ENCODE results near the gene AP3D1.
A peak's percentile ranks its signal among the peaks of the same experiment; 100 is the strongest.

AP3D1 gene

GRCh38 chr19:2149980-2150793, 1.2 kb downstream of the AP3D1 start:
- 31% methylated on average over 28 of the region's 30 CpGs for WGBS
- Histone ChIP-seq H3K9ac (ENCODE audit: low read length) (peak overlapping the region; percentile 97), H4K8ac (ENCODE audit: low read length) (no peak overlapping the region), H2AK5ac (ENCODE audit: low read length, severe bottlenecking) (no peak overlapping the region), H2BK5ac (ENCODE audit: low read depth, low read length, poor library complexity, severe bottlenecking) (no peak overlapping the region), H4K91ac (ENCODE audit: low read length) (no peak overlapping the region), H3K79me1 (replicated peaks; ENCODE audit: low read length, poor library complexity, severe bottlenecking) (no peaks in the 10 kb centered on the region), H3K4me1 (ENCODE audit: control insufficient read depth, insufficient read depth, low read depth, low read length) (peaks cover 27% of the 10 kb centered on the region), H3K4me3 (ENCODE audit: insufficient read depth in 1 of 2, low read depth in 1 of 2, low read length in 2 of 2) (peak overlapping the region; percentile 87 to 95), H3K27ac (ENCODE audit: low read length, poor library complexity, severe bottlenecking) (peak overlapping the region; percentile 14), H3K36me3 (ENCODE audit: control insufficient read depth in 1 of 2, insufficient read depth in 2 of 2, low read depth in 1 of 2, low read length in 2 of 2) (peaks cover 17 to 26% of the 10 kb centered on the region in 2 experiments), H2BK12ac (ENCODE audit: low read length in 2 of 2) (no peak overlapping the region), H3K4me2 (ENCODE audit: low read length, poor library complexity, severe bottlenecking) (peak overlapping the region; percentile 72), H2BK15ac (ENCODE audit: low read depth, poor library complexity, severe bottlenecking) (no peak overlapping the region), H3K23ac (ENCODE audit: low read length in 2 of 2) (peak overlapping the region in 1 of 2 experiments; percentile 54), H3K27me3 (ENCODE audit: control insufficient read depth in 1 of 2, insufficient read depth in 1 of 2, low read length in 2 of 2) (no peaks in the 10 kb centered on the region), H3K14ac (ENCODE audit: low read length in 2 of 2) (peak overlapping the region in 1 of 2 experiments; percentile 90), H3K4ac (ENCODE audit: low read depth in 1 of 2, low read length in 2 of 2) (peak overlapping the region in 1 of 2 experiments; percentile 92), H3K18ac (ENCODE audit: low read depth in 1 of 2, low read length in 2 of 2) (peak overlapping the region in 1 of 2 experiments; percentile 75), H2AFZ (ENCODE audit: low read depth, low read length) (no peak overlapping the region), H3K9me3 (ENCODE audit: control insufficient read depth, low read length) (no peaks in the 10 kb centered on the region), H2BK120ac (ENCODE audit: low read depth, low read length) (no peak overlapping the region)
- DNase-seq = peak; percentile 33

- no peak overlapping the region for H3K4me2 ChIP-seq (ENCODE audit: low read length, poor library complexity, severe bottlenecking)
- H3K23ac ChIP-seq (ENCODE audit: low read length in 2 of 2) = no peak overlapping the region
- H2BK15ac ChIP-seq (ENCODE audit: low read depth, poor library complexity, severe bottlenecking) = no peak overlapping the region
- no peak overlapping the region for H2AFZ ChIP-seq (ENCODE audit: low read depth, low read length)
- H4K91ac ChIP-seq (ENCODE audit: low read length) = no peak overlapping the region
- no peaks in the 10 kb centered on the region for H3K9me3 ChIP-seq (ENCODE audit: control insufficient read depth, low read length)
- no peak overlapping the region for H2BK120ac ChIP-seq (ENCODE audit: low read depth, low read length)
- no peak overlapping the region for H4K8ac ChIP-seq (ENCODE audit: low read length)
- no peak overlapping the region for H3K27ac ChIP-seq (ENCODE audit: low read length, poor library complexity, severe bottlenecking)
- H3K9ac ChIP-seq (ENCODE audit: low read length) = no peak overlapping the region
- no peak overlapping the region for H3K14ac ChIP-seq (ENCODE audit: low read length in 2 of 2)
- H3K18ac ChIP-seq (ENCODE audit: low read depth in 1 of 2, low read length in 2 of 2) = no peak overlapping the region
- peaks cover 31% of the 10 kb centered on the region for H3K4me1 ChIP-seq (ENCODE audit: control insufficient read depth, insufficient read depth, low read depth, low read length)
- no peak overlapping the region for H3K4me3 ChIP-seq (ENCODE audit: insufficient read depth in 1 of 2, low read depth in 1 of 2, low read length in 2 of 2)
- no peak overlapping the region for H2BK5ac ChIP-seq (ENCODE audit: low read depth, low read length, poor library complexity, severe bottlenecking)
- H2BK12ac ChIP-seq (ENCODE audit: low read length in 2 of 2) = no peak overlapping the region
- H3K79me1 ChIP-seq (replicated peaks; ENCODE audit: low read length, poor library complexity, severe bottlenecking) = no peaks in the 10 kb centered on the region
- no peak overlapping the region for H3K4ac ChIP-seq (ENCODE audit: low read depth in 1 of 2, low read length in 2 of 2)
- H3K36me3 ChIP-seq (ENCODE audit: control insufficient read depth in 1 of 2, insufficient read depth in 2 of 2, low read depth in 1 of 2, low read length in 2 of 2) = peaks cover 19 to 37% of the 10 kb centered on the region in 2 experiments
- H3K27me3 ChIP-seq (ENCODE audit: control insufficient read depth in 1 of 2, insufficient read depth in 1 of 2, low read length in 2 of 2) = no peaks in the 10 kb centered on the region
- 96% methylated on average over 16 of the region's 16 CpGs for WGBS
- no peak overlapping the region for H2AK5ac ChIP-seq (ENCODE audit: low read length, severe bottlenecking)
- DNase-seq = no peak
Measured at GRCh38 chr19:2148482-2149135, 2.8 kb downstream of the AP3D1 start.

- H2BK15ac ChIP-seq (ENCODE audit: low read depth, poor library complexity, severe bottlenecking) = no peak overlapping the region
- no peak overlapping the region for H2BK5ac ChIP-seq (ENCODE audit: low read depth, low read length, poor library complexity, severe bottlenecking)
- peaks cover 28% of the 10 kb centered on the region for H3K4me1 ChIP-seq (ENCODE audit: control insufficient read depth, insufficient read depth, low read depth, low read length)
- H3K27me3 ChIP-seq (ENCODE audit: control insufficient read depth in 1 of 2, insufficient read depth in 1 of 2, low read length in 2 of 2) = no peaks in the 10 kb centered on the region
- H2BK12ac ChIP-seq (ENCODE audit: low read length in 2 of 2) = no peak overlapping the region
- H3K79me1 ChIP-seq (replicated peaks; ENCODE audit: low read length, poor library complexity, severe bottlenecking) = no peaks in the 10 kb centered on the region
- H4K8ac ChIP-seq (ENCODE audit: low read length) = no peak overlapping the region
- H2AK5ac ChIP-seq (ENCODE audit: low read length, severe bottlenecking) = no peak overlapping the region
- no peak overlapping the region for H3K27ac ChIP-seq (ENCODE audit: low read length, poor library complexity, severe bottlenecking)
- no peak overlapping the region for H3K14ac ChIP-seq (ENCODE audit: low read length in 2 of 2)
- H3K4ac ChIP-seq (ENCODE audit: low read depth in 1 of 2, low read length in 2 of 2) = no peak overlapping the region
- H4K91ac ChIP-seq (ENCODE audit: low read length) = no peak overlapping the region
- DNase-seq = no peak
- H3K4me3 ChIP-seq (ENCODE audit: insufficient read depth in 1 of 2, low read depth in 1 of 2, low read length in 2 of 2) = no peak overlapping the region
- no peak overlapping the region for H2AFZ ChIP-seq (ENCODE audit: low read depth, low read length)
- peaks cover 19 to 42% of the 10 kb centered on the region in 2 experiments for H3K36me3 ChIP-seq (ENCODE audit: control insufficient read depth in 1 of 2, insufficient read depth in 2 of 2, low read depth in 1 of 2, low read length in 2 of 2)
- no peak overlapping the region for H2BK120ac ChIP-seq (ENCODE audit: low read depth, low read length)
- no peak overlapping the region for H3K23ac ChIP-seq (ENCODE audit: low read length in 2 of 2)
- no peak overlapping the region for H3K4me2 ChIP-seq (ENCODE audit: low read length, poor library complexity, severe bottlenecking)
- WGBS = 85% methylated on average over 16 of the region's 16 CpGs
- no peak overlapping the region for H3K9ac ChIP-seq (ENCODE audit: low read length)
- H3K9me3 ChIP-seq (ENCODE audit: control insufficient read depth, low read length) = no peaks in the 10 kb centered on the region
- no peak overlapping the region for H3K18ac ChIP-seq (ENCODE audit: low read depth in 1 of 2, low read length in 2 of 2)
Measured at GRCh38 chr19:2145831-2146241, 5.5 kb downstream of the AP3D1 start.

GRCh38 chr19:2144190-2144589, 7.2 kb downstream of the AP3D1 start:
- H3K9me3 ChIP-seq (ENCODE audit: control insufficient read depth, low read length) = no peaks in the 10 kb centered on the region
- no peak for DNase-seq
- H2BK5ac ChIP-seq (ENCODE audit: low read depth, low read length, poor library complexity, severe bottlenecking) = no peak overlapping the region
- H3K18ac ChIP-seq (ENCODE audit: low read depth in 1 of 2, low read length in 2 of 2) = no peak overlapping the region
- H3K4me2 ChIP-seq (ENCODE audit: low read length, poor library complexity, severe bottlenecking) = no peak overlapping the region
- no peak overlapping the region for H3K14ac ChIP-seq (ENCODE audit: low read length in 2 of 2)
- 100% methylated on average over 15 of the region's 15 CpGs for WGBS
- no peak overlapping the region for H3K23ac ChIP-seq (ENCODE audit: low read length in 2 of 2)
- no peak overlapping the region for H3K9ac ChIP-seq (ENCODE audit: low read length)
- H2AFZ ChIP-seq (ENCODE audit: low read depth, low read length) = no peak overlapping the region
- no peak overlapping the region for H4K8ac ChIP-seq (ENCODE audit: low read length)
- no peak overlapping the region for H2BK12ac ChIP-seq (ENCODE audit: low read length in 2 of 2)
- no peak overlapping the region for H2BK15ac ChIP-seq (ENCODE audit: low read depth, poor library complexity, severe bottlenecking)
- H4K91ac ChIP-seq (ENCODE audit: low read length) = no peak overlapping the region
- H3K36me3 ChIP-seq (ENCODE audit: control insufficient read depth in 1 of 2, insufficient read depth in 2 of 2, low read depth in 1 of 2, low read length in 2 of 2) = peaks cover 28 to 55% of the 10 kb centered on the region in 2 experiments
- no peak overlapping the region for H3K4me3 ChIP-seq (ENCODE audit: insufficient read depth in 1 of 2, low read depth in 1 of 2, low read length in 2 of 2)
- no peaks in the 10 kb centered on the region for H3K79me1 ChIP-seq (replicated peaks; ENCODE audit: low read length, poor library complexity, severe bottlenecking)
- peaks cover 24% of the 10 kb centered on the region for H3K4me1 ChIP-seq (ENCODE audit: control insufficient read depth, insufficient read depth, low read depth, low read length)
- no peak overlapping the region for H3K27ac ChIP-seq (ENCODE audit: low read length, poor library complexity, severe bottlenecking)
- H3K27me3 ChIP-seq (ENCODE audit: control insufficient read depth in 1 of 2, insufficient read depth in 1 of 2, low read length in 2 of 2) = no peaks in the 10 kb centered on the region
- no peak overlapping the region for H2AK5ac ChIP-seq (ENCODE audit: low read length, severe bottlenecking)
- H3K4ac ChIP-seq (ENCODE audit: low read depth in 1 of 2, low read length in 2 of 2) = no peak overlapping the region
- H2BK120ac ChIP-seq (ENCODE audit: low read depth, low read length) = no peak overlapping the region
